CD4-positive, alpha-beta T cell treated with Interleukin-17A for 1 hour (primary cell): ENCODE data around the gene FCAMR.

Experiments used
- DNase-seq: peaks from one replicate; pipeline ENCODE4 v3.0.0-alpha.2; 2020

The FCAMR gene

DNA sequence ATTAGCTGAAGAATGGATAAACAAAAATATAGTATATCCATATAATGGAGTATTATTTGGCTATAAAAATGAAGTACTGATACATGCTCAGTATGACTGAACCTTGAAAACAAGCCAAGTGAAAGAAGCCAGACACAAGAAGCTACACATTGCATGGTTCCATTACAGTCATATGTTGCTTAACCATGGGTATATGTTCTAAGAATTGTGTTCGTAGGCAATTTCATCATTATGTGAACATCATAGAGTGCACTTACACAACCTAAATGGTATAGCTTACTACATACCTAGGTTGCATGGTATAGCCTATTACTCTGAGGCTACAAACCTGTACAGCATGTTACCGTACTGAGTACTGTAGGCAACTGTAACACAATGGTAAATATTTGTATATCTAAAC is 28.6 kb upstream of the FCAMR start:
- no peak for DNase-seq

DNA sequence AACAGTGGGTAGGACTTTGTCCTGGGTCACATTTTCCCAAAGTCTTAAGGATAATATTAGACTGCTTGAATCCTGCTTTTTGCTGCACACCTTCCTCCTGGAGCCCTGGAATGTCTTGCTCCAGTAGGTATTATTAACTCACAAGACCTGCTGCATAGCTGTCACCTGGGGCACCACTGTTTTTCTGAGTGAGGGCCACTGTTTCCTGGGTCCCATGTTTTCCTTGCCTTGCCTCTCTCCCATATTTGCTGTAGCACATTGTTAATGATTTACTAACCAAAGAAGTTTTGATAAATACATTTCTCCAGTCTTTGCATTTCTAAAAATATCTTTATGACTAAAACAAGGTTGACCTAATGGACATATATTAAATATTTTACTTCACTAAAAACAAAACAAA is 22.5 kb upstream of the FCAMR start:
- DNase-seq: no peak

- DNase-seq: no peak
Observed at GRCh38 chr1:206987873-206988272, 17.6 kb upstream of the FCAMR start.

- DNase-seq: no peak
Observed at GRCh38 chr1:206986885-206987284, 16.6 kb upstream of the FCAMR start.

- DNase-seq: no peak
Observed at GRCh38 chr1:206986402-206986801, 16.1 kb upstream of the FCAMR start.

GRCh38 chr1:206985162-206985749 is 15.0 kb upstream of the FCAMR start:
- DNase-seq: no peak

- peak; percentile 69 for DNase-seq
Observed at GRCh38 chr1:206982216-206982615, 12.0 kb upstream of the FCAMR start.

DNA sequence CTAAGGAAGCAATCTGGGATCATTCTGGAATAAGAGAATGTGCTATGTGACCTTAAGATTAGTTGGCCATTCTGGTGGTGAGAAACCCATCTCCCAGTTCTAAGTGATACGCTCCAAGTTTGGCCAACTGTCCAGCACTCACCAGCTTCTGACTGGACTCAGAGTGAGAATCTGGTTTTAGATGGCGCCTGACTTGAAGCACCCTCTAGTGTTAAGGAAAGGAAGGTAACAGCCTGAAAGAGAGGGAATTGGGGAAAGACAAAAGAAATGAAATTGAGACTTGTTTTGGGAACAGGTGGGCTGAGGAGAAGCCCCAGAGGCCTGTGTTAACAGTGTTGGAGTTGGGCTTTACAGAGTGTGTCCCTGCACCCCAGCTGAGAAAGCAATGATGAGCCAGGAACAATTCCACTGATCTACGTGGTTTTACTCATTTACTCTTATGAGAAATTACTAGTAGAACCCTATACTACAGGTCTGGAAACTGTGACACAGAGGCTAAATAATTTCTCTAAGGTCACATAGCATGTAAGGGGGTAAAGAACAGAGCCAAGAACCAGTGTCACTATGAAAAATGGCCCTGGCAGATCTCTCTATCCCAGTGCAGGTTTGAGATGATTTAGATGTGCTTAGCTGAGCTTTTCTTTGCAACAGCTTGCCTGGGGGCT is 9.3 kb upstream of the FCAMR start:
- no peak for DNase-seq

DNA sequence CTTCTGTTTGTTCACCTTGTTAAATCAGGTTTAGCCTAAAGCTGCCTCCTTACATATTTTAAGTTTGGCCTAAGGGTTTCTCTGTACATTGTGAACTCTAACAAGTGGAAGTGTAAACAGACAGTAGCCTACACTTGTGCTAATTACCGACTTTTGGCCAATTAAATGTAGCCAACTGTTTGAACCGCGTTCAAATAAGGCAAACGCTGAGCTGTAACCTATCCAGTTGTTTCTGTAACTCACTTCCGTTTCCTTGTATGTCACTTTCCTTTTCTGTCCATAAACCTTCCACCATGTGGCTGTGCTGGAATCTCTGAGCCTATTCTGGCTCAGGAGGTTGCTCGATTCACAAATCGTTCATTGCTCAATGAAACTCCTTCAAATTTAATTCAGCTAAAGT is 8.0 kb upstream of the FCAMR start:
- DNase-seq: no peak

- DNase-seq: no peak
Observed at GRCh38 chr1:206975306-206975705, 5.0 kb upstream of the FCAMR start.

- DNase-seq: no peak
Observed at GRCh38 chr1:206974140-206974539, 3.9 kb upstream of the FCAMR start.

GRCh38 chr1:206972728-206973127 is 2.5 kb upstream of the FCAMR start:
- no peak for DNase-seq

GRCh38 chr1:206971029-206971655 is 882 bp upstream of the FCAMR start:
- DNase-seq: no peak

DNA sequence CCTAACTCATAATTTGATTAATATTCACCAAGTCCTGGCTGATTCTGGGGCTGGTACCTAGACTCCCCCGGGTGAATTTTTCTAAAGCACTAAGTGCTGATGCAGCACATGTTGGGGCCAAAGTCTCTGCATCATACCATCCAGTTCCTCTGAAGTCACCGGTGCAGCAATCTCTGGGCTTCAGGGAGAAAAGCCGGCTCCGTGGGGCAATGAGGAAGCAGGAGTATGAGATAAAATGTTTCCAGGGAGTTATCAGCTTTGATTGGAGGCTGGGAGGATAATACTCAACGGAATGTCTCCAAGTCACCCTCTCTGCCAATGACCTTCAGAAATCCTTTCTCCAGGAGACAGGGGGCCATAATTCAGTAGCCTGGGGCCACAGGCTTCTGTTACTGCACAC is 1.2 kb downstream of the FCAMR start:
- DNase-seq: no peak

DNA sequence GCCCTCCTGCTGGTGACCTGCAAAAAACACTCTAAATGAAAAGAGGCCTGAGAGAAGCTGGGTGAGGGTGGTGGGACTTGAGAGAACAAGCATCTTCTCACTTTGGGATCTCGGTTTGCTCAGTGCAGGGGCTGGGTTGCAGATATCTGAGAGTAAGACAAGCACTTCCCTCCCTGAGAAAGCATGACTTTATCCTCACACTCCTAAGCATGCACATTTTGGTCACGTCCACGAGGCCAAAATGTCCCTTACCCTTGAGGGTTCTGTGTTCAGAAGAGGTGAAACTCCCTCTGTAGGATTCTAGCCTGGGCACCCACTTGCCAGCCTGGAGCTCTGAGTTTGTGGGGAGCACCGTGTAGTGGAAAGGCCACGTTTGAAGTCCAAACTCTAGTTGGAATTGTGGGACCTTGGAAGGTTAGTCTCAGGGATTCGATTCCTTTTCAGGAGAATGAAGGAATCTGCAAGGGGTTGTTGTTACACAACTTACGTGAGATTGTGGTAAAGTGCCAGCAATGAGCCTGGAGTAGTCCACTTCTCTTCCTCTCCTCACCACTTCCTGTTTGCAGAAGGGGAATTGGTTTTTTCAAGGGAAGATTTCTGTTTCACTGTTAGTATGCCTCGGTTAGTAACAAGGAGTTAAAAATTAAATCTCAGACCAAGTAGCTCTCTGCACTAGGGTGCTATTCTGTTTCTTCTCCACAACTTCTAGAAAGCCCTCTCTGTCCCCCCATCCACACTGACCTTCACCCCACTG is 3.0 kb downstream of the FCAMR start:
- DNase-seq: peak; percentile 18

DNA sequence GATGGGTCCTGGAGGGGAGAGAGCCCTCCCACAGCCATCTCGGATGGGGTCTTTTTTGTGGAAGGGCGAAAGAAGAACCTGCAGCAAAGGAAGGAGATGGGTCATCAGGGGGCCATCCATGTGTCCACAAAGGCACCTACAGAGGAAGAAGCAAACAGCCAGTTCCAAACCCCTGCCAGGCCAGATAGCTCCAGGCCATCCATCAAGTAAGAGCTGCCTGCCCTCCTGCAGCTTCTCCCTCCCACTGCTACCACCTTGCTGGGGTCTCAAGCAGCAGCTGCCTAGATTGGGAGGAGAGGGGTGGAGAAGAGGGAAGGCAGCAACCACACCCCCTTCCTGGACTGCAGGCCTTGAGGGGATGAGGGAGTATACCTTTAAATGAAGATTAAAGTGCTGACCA is 4.5 kb downstream of the FCAMR start:
- DNase-seq: no peak

DNA sequence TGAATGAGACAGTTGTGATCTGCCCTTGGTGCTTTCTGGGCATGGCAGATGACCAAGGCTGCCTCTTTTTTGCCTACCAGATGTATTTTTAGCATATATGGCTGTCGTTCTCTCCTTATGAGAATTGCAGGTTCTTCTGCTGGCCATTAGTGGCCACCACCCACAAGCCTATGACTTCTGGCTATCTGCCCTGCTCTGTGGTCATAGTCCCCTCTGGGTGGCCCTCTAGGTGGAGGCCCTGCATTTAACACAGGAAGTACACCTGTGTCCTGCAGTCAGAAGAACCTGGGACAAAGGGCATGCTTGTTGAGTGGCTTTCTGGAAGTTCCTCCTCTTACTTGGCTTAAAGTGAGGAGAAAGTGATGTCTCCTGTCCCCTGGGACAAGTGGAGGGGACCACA is 6.5 kb downstream of the FCAMR start:
- DNase-seq: no peak

- no peak for DNase-seq
Observed at GRCh38 chr1:206963119-206963712, 7.0 kb downstream of the FCAMR start.

DNA sequence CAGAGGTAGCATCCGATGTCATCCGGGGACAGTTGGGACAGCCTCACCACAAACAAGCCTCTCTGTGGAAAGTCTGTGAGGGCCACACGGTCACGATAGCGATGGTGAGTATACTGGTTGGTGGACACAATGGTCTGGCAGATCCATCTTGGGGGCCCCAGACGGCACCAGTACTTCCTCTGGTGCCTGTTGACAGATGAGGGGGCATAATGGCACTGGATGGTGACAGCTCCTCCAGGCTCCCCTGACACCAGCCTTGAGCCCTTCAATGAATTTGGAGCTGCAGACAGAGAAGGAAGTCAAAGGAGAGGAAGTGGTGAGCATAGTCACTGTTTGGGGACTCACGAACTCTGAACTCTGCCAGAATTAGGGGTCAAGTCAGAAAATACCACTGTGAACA is 8.0 kb downstream of the FCAMR start:
- DNase-seq: peak; percentile 18

GRCh38 chr1:206961668-206962067 is 8.6 kb downstream of the FCAMR start:
- no peak for DNase-seq

GRCh38 chr1:206960676-206961386 is 9.4 kb downstream of the FCAMR start:
- no peak for DNase-seq

- no peak for DNase-seq
Observed at GRCh38 chr1:206958144-206958543, 12.1 kb downstream of the FCAMR start.

- DNase-seq: no peak
Observed at GRCh38 chr1:206957639-206958038, 12.6 kb downstream of the FCAMR start.
